VCaP (cell line): ENCODE data around the gene CD7.
A peak's percentile ranks its signal among the peaks of the same experiment; 100 is the strongest.

ENCODE experiments used
- H3K27ac ChIP-seq: fragments of 450-650 bp; 2 replicates; pipeline ENCODE4 v1.5.1; 2017
- TF ChIP-seq, protein P1 (sequence below): fragments of 450-650 bp; conservative IDR thresholded peaks from 2 replicates; pipeline ENCODE4 v1.5.1; 2017; ENCODE audit warnings: mild to moderate bottlenecking, moderate library complexity

CD7 gene

GRCh38 chr17:82271401-82271800 lies 46.0 kb downstream of the CD7 start:
- TF ChIP-seq, protein P1, sequence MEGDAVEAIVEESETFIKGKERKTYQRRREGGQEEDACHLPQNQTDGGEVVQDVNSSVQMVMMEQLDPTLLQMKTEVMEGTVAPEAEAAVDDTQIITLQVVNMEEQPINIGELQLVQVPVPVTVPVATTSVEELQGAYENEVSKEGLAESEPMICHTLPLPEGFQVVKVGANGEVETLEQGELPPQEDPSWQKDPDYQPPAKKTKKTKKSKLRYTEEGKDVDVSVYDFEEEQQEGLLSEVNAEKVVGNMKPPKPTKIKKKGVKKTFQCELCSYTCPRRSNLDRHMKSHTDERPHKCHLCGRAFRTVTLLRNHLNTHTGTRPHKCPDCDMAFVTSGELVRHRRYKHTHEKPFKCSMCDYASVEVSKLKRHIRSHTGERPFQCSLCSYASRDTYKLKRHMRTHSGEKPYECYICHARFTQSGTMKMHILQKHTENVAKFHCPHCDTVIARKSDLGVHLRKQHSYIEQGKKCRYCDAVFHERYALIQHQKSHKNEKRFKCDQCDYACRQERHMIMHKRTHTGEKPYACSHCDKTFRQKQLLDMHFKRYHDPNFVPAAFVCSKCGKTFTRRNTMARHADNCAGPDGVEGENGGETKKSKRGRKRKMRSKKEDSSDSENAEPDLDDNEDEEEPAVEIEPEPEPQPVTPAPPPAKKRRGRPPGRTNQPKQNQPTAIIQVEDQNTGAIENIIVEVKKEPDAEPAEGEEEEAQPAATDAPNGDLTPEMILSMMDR, result no peak
- peak overlapping the region; percentile 95 for H3K27ac ChIP-seq

DNA sequence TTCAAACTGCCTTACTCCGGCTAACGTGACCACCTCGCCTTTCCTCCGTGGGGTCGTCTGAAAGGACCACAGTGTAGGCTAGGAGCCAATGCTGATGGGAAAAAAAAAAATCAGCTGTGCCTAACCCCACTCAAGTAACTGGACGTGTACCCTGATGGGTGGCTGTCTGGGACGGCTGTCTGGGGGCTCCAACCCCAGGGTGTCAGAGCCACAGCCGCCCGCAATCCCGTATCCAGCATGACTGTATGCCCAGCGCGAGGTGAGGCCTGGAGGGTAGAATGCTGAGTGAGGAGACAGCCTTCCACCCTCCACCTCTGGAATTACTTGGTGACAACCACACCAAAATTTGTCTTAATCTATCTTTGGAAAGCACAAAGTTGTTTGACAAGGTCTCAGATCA lies 46.8 kb downstream of the CD7 start:
- H3K27ac ChIP-seq, result peak overlapping the region; percentile 95; the same call in 1 of the 2 replicates

DNA sequence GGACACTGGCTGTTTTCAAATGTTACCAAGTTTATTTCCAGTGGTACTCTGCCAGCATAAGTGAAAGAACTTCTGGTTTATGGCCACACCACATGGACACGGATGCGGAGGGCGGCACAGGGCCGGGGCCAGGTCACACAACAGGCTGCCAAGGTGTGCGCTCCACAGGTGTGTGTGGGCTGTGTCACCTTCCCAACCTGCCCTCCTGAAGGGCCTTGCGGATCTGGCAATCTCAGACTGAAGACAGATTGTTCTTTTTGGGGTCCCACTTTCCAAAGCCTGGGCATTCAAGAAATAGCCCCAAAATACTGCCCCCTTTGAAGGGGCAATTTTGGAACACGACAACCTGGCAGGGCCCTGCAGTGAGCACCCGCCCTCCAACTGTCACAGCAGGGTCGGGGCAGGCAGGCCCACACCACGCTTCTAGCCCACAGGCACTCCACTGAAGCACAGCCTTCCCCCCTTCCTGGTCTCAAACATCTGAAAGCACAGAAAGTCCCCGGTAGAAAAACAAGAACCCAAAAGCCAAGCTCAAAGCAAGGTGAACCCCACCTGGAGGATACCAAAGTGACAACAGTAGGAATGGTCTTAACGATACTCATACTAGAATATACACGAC lies 47.4 kb downstream of the CD7 start:
- peak overlapping the region; percentile 95; the same call in 1 of the 2 replicates for H3K27ac ChIP-seq

More for the DNA sequence above, 46.8 kb downstream of the CD7 start:
- TF ChIP-seq, protein P1, result no peak

GRCh38 chr17:82269138-82269881 lies 48.1 kb downstream of the CD7 start:
- TF ChIP-seq, protein P1, result no peak
- peak overlapping the region; percentile 95; the same call in 1 of the 2 replicates for H3K27ac ChIP-seq

More for the DNA sequence above, 47.4 kb downstream of the CD7 start:
- TF ChIP-seq, protein P1, result no peak

DNA sequence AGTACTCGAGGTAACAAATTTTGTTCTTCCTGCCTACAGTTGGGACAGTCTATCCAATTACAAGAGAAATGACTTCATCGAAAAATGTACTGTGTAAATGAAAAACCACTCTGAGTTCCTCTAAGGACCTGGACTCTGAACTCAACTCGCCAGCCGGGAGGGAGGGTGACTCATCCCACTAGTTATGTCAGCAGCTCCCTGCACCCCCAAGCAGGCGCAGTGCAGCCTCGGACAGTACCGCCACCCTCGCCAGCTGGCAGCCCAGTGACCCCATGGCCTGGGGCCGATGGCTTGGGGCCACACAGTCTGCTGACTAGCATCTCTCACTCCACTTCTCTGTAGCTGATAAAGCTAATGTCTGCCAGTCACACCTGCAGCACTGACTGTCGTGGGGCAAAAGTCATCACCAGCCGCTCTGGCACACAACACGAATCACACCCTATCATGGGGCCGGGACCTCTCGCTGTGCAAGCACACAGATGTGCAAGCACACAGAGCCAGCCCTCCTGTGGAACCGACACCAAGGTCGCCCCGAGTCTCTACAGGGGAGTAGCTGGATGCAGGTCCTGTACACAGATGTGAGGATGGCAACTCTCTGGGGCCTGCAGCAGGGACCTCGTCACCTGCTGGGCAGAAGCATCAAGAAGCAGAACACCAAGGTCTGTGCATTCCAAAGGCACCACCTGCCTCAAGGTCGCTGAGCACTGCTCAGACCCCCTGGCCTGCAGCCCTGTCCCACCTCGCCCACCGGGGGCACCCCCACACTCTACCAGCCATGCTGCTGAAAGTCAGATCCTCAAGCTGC lies 49.6 kb downstream of the CD7 start:
- no peak overlapping the region for H3K27ac ChIP-seq
- TF ChIP-seq, protein P1, result no peak

GRCh38 chr17:82266142-82266541 lies 51.3 kb downstream of the CD7 start:
- TF ChIP-seq, protein P1, result no peak
- no peak overlapping the region for H3K27ac ChIP-seq
